HG03095 (cell line): ENCODE data around the gene ZDHHC16.
"Not testable (repeated sequence)": the region's sequence is repeated elsewhere in the genome, so short reads cannot be mapped to it uniquely, and the experiment has no call there.

ENCODE experiments used
- ATAC-seq: cut with Tn5 transposase; IDR thresholded peaks from one replicate; pipeline ENCODE4 v1.9.1; 2021; ENCODE audit warnings: moderate library complexity; ENCODE audit not compliant: unreplicated experiment

Gene ZDHHC16

GRCh38 chr10:97475936-97476594 lies 30.1 kb downstream of the ZDHHC16 start:
- ATAC-seq = no peak

- ATAC-seq = not testable (repeated sequence)
These were observed 33.4 kb downstream of the ZDHHC16 start for GRCh38 chr10:97479410-97479809.

DNA sequence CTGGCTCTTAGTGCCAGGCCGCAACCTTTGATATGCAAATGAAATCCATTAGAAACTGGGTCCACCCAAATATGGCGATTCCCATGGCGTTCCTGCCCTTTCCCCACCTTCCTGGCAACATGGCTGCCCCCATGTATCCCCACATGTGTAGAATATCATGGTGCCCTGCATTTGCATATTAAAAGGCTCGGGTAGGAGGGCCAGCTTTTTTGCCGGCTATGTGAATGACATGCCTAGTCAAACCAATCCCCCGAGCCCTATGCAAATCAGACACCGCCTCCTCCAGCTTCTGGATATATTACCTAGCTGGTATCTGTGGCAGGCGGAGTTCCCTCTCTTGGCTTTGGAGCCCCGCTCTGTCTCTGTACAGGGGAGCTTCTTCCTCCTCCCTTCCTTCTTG lies 34.0 kb downstream of the ZDHHC16 start:
- no peak for ATAC-seq

DNA sequence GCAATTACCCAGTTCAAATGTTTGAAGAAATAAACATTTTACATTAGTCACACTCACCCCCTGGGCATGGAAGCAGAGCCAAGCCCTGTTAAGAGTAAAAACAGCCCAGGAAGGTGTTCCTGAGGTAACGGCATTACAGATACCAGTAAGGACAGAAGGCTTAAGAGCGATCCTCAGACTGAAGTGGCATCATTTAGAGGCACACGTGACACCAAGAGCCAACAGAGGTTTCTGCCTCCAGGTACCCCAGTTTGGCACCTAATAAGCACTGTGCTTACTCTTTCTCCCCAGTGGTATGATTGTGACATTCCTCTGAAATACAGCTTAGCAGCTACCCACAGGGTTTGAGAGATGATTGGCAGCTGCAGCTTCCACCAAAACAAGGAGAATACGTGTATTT lies 35.1 kb downstream of the ZDHHC16 start:
- ATAC-seq = no peak

DNA sequence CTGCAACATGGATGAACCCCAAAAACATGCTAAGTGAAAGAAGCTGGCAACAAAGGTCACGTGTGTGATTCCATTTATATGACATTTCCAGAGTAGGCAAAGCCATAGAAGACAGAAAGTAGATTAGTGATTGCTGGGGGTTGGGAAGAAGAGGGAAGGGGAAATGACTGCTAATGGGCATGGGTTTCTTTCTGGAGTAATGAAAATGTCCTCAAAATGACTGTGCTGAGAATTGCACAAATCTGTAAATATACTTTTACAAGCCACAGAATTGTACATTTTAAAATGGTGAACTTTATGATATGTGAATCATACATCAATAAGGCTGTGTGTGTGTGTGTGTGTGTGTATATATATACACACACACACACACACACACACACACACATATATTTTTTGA lies 36.4 kb downstream of the ZDHHC16 start:
- no peak for ATAC-seq

GRCh38 chr10:97483506-97483905 lies 37.5 kb downstream of the ZDHHC16 start:
- ATAC-seq = no peak

DNA sequence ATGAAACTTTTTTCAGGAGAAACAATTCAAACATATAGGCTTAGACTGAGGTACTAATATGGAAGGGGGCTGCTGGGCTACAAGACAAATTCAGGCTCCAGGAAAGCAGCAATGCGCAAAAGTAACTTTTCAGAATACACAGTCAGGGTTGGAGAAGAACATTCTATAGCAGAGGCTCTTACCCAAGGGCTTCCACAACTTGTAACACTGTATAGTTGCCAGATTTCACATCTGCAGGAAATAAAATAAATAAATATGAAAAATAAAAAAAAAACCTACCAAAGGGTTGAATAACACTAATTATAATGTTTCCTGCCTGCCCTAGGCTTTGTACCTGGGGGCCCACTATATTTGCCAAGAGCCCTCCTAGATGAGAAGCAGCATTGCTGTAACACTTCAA lies 37.9 kb downstream of the ZDHHC16 start:
- no peak for ATAC-seq

DNA sequence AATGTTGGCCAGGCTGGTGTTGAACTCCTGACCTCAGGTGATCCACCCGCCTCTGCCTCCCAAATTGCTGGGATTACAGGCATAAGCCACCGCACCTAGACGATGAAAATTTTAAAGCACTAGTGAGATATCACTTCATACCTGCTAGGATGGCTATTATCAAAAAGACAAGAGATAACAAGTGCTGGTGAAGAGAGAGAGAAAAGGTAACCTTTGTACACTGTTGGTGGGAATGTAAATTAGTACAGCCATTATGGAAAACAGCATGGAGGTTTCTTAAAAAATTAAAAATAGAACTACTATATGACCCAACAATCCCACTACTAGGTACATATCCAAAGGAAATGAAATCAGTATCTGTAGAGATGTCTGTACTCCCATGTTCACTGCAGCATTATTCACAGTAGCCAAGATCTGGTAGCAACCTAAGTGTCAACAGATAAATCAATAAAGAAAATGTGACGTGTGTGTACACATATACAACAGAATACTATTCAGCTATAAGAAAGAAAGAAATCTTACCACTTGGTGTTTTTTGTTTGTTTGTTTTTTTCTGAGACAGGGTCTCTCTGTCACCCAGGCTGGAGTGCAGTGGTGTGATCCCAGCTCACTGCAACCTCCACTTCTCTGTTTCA lies 39.8 kb downstream of the ZDHHC16 start:
- no peak for ATAC-seq

DNA sequence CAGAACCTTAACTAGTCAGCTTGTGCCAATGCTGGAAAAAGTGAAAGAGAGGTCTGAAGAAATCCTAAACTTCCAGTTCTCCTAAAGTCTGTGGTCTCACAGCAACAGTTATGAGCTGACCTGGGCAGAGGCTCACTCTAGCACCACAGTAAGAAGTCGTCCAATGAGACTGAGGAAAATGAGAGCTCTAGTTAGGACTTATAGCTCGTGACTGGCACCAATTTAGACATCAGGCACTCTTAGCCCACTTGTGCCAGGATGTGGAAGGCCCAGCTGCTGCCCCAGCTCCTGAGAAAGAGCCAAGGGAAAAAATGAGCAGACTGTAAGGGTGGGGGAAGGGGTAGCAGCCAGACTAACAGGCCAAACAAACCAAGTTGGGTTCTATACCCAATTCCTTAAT lies 44.6 kb downstream of the ZDHHC16 start:
- no peak for ATAC-seq

GRCh38 chr10:97494151-97494550 lies 48.2 kb downstream of the ZDHHC16 start:
- no peak for ATAC-seq

DNA sequence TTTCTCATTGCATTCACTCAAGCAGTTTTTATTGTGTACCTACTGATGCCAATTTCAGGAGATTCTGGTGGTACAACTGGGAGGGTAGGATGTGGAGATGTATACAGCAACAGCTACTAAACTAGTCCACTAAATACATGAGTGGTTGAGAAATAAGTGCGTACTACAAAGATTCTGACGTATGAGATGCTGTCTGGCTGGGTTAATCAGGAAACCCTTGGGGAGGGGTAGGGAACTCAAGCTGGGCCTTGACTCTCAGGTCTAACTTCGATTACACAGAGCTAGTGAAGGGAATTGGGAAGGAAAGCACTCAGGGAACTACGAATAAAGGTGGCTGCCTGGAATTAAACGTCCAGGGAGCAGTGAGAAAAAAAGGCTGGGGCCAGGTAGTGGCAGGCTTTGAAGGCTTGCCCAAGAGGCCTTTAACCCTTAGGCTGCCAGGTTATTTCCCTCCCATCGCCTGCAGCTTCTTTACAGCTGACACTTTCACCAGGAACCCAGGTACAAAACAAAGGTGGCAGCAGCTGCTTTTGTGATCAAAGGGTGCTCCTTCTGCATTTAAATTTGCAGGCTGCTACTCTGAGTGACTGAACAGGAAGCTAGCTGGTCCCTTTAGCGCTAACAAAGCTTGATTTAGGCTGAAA lies 49.0 kb downstream of the ZDHHC16 start:
- ATAC-seq = no peak

GRCh38 chr10:97497572-97498075 lies 51.6 kb downstream of the ZDHHC16 start:
- ATAC-seq = peak; percentile 36

DNA sequence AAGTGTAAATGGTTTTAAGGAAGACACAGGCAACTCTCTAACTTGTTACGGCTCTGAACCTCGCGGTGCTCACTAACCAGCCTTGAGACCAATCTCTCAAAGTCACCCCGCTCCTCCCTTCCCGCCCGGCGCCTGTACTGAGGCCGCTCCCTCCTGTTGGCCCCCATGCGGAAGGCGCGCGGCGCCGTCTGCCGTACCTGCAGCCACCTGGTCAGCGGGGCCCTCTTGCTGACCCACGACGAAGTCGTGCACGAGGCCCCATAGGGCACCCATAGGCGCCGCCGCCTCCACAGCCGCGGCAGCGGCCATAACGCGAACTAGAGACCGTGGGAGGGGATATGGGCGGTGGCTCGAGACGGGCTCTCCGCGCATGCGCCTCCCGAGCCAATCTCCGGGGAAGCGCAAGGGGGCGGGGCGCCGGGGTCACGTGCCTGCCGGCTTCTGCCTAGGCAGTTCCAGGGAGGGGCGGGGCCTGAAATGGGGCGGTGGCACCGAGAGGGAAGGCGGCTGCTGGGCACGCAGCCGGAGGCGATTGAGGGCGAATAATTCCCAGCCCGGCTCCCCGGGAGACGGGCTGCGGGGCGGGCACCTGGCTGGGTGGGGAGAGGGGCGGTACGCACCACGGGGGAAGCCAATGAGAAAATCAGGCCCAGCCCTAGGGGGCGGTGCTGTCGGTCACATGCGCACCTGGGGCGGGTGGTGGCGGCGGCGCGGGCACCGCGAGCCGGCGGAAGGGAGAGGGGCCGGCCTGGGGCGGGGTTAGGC lies 52.3 kb downstream of the ZDHHC16 start, which contains the start of gene MMS19:
MMS19 (minus strand) TSS at position 347 of the 765 bp plus-strand sequence; CDS start at position 309, 38 bp downstream.
- ATAC-seq = peak; percentile 92

GRCh38 chr10:97498841-97499560 lies 53.0 kb downstream of the ZDHHC16 start, which contains the start of gene UBTD1:
UBTD1 (plus strand) TSS chr10:97498924; CDS start chr10:97499204, 280 bp downstream.
- ATAC-seq = peak; percentile 6

- ATAC-seq = no peak
These were observed 53.8 kb downstream of the ZDHHC16 start for GRCh38 chr10:97499561-97500296.

- ATAC-seq = no peak
These were observed 54.3 kb downstream of the ZDHHC16 start for GRCh38 chr10:97500297-97500575.

GRCh38 chr10:97502916-97503315 lies 56.9 kb downstream of the ZDHHC16 start:
- ATAC-seq = no peak

DNA sequence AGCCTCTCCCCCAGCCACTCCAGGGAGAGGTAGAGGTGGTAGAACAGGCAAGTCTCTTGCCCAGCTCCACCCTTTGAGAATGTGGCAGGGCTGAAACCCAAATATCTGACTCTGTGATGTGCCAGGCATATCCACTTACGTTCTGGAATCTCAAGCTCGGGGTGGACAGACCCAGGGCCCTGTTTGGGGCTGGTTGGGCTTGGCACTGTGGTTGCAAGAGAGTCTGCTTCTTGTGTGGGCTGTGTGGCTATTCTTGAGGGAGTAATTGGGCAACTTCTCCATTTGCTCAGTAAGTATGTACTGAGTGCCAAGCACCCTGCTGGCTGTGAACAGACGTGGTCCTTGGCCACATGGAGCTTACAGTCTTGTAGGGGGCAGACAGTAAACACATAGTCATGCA lies 57.4 kb downstream of the ZDHHC16 start:
- ATAC-seq = no peak

- ATAC-seq = no peak
These were observed 59.2 kb downstream of the ZDHHC16 start for GRCh38 chr10:97505152-97505551.
